ENCODE measurements around the gene SUN5.

The SUN5 gene

GRCh38 chr20:33013701-33014326, 9.6 kb upstream of the SUN5 start:
- no peak overlapping the region for H3K27ac ChIP-seq (ENCODE audit: insufficient read depth, low read depth, low read length, poor library complexity, severe bottlenecking)

GRCh38 chr20:33012327-33013189, 8.3 kb upstream of the SUN5 start:
- H3K4me3 ChIP-seq (ENCODE audit: insufficient read depth, low read depth, low read length): no peak overlapping the region
- no peaks in the 10 kb centered on the region for H3K27me3 ChIP-seq (ENCODE audit: control insufficient read depth, insufficient read depth, low read length, poor library complexity, severe bottlenecking)
- no peaks in the 10 kb centered on the region for H3K36me3 ChIP-seq (ENCODE audit: control insufficient read depth, insufficient read depth, low read length)
- peaks cover 8% of the 10 kb centered on the region for H3K4me1 ChIP-seq (ENCODE audit: control insufficient read depth, insufficient read depth, low read length)
- no peak overlapping the region for H3K27ac ChIP-seq (ENCODE audit: insufficient read depth, low read depth, low read length, poor library complexity, severe bottlenecking)
- WGBS, 2 experiments: 89 to 92% methylated on average over 15 of the region's 15 CpGs
- no peaks in the 10 kb centered on the region for H3K9me3 ChIP-seq (ENCODE audit: control insufficient read depth, low read length)

More at GRCh38 chr20:33013701-33014326, 9.6 kb upstream of the SUN5 start:
- Histone ChIP-seq H3K27me3 (ENCODE audit: control insufficient read depth, insufficient read depth, low read length, poor library complexity, severe bottlenecking) (no peaks in the 10 kb centered on the region), H3K36me3 (ENCODE audit: control insufficient read depth, insufficient read depth, low read length) (no peaks in the 10 kb centered on the region), H3K9me3 (ENCODE audit: control insufficient read depth, low read length) (no peaks in the 10 kb centered on the region), H3K4me3 (ENCODE audit: insufficient read depth, low read depth, low read length) (no peak overlapping the region), H3K4me1 (ENCODE audit: control insufficient read depth, insufficient read depth, low read length) (peaks cover 8% of the 10 kb centered on the region)
- 83 to 89% methylated on average over 11 to 12 of the region's 12 CpGs for WGBS, 2 experiments

- H3K4me3 ChIP-seq (ENCODE audit: insufficient read depth, low read depth, low read length): no peak overlapping the region
- H3K4me1 ChIP-seq (ENCODE audit: control insufficient read depth, insufficient read depth, low read length): peaks cover 8% of the 10 kb centered on the region
- H3K9me3 ChIP-seq (ENCODE audit: control insufficient read depth, low read length): no peaks in the 10 kb centered on the region
- no peaks in the 10 kb centered on the region for H3K36me3 ChIP-seq (ENCODE audit: control insufficient read depth, insufficient read depth, low read length)
- no peaks in the 10 kb centered on the region for H3K27me3 ChIP-seq (ENCODE audit: control insufficient read depth, insufficient read depth, low read length, poor library complexity, severe bottlenecking)
- 91 to 95% methylated on average over 8 of the region's 8 CpGs for WGBS, 2 experiments
- no peak overlapping the region for H3K27ac ChIP-seq (ENCODE audit: insufficient read depth, low read depth, low read length, poor library complexity, severe bottlenecking)
These were observed 6.6 kb upstream of the SUN5 start for GRCh38 chr20:33010674-33011449.

GRCh38 chr20:33010133-33010504, 5.9 kb upstream of the SUN5 start:
- H3K4me1 ChIP-seq (ENCODE audit: control insufficient read depth, insufficient read depth, low read length): peaks cover 8% of the 10 kb centered on the region
- H3K27me3 ChIP-seq (ENCODE audit: control insufficient read depth, insufficient read depth, low read length, poor library complexity, severe bottlenecking): no peaks in the 10 kb centered on the region
- H3K36me3 ChIP-seq (ENCODE audit: control insufficient read depth, insufficient read depth, low read length): no peaks in the 10 kb centered on the region
- H3K27ac ChIP-seq (ENCODE audit: insufficient read depth, low read depth, low read length, poor library complexity, severe bottlenecking): no peak overlapping the region
- H3K9me3 ChIP-seq (ENCODE audit: control insufficient read depth, low read length): no peaks in the 10 kb centered on the region
- H3K4me3 ChIP-seq (ENCODE audit: insufficient read depth, low read depth, low read length): no peak overlapping the region
- WGBS, 2 experiments: 90 to 94% methylated on average over 5 of the region's 5 CpGs

- H3K4me1 ChIP-seq (ENCODE audit: control insufficient read depth, insufficient read depth, low read length): peaks cover 8% of the 10 kb centered on the region
- no peaks in the 10 kb centered on the region for H3K9me3 ChIP-seq (ENCODE audit: control insufficient read depth, low read length)
- H3K4me3 ChIP-seq (ENCODE audit: insufficient read depth, low read depth, low read length): no peak overlapping the region
- no peak overlapping the region for H3K27ac ChIP-seq (ENCODE audit: insufficient read depth, low read depth, low read length, poor library complexity, severe bottlenecking)
- 82 to 83% methylated on average over 19 of the region's 19 CpGs for WGBS, 2 experiments
- H3K36me3 ChIP-seq (ENCODE audit: control insufficient read depth, insufficient read depth, low read length): no peaks in the 10 kb centered on the region
- H3K27me3 ChIP-seq (ENCODE audit: control insufficient read depth, insufficient read depth, low read length, poor library complexity, severe bottlenecking): no peaks in the 10 kb centered on the region
These were observed 5.2 kb upstream of the SUN5 start for GRCh38 chr20:33009214-33010132.

- Histone ChIP-seq H3K27me3 (ENCODE audit: control insufficient read depth, insufficient read depth, low read length, poor library complexity, severe bottlenecking) (no peaks in the 10 kb centered on the region), H3K4me3 (ENCODE audit: insufficient read depth, low read depth, low read length) (no peak overlapping the region)
These were observed 4.3 kb upstream of the SUN5 start for GRCh38 chr20:33008336-33009213.

GRCh38 chr20:33007376-33008335, 3.4 kb upstream of the SUN5 start, which contains the start of gene BPIFB2:
Gene BPIFB2 (plus strand): TSS chr20:33007704. CDS start chr20:33008575, 871 bp downstream.
- H3K36me3 ChIP-seq (ENCODE audit: control insufficient read depth, insufficient read depth, low read length): no peaks in the 10 kb centered on the region
- WGBS, 2 experiments: 91 to 94% methylated on average over 11 of the region's 11 CpGs
- no peak within 1 kb of the TSS for H3K4me3 ChIP-seq (ENCODE audit: insufficient read depth, low read depth, low read length)
- H3K9me3 ChIP-seq (ENCODE audit: control insufficient read depth, low read length): no peaks in the 10 kb centered on the region
- peaks cover 5% of the 10 kb centered on the region for H3K4me1 ChIP-seq (ENCODE audit: control insufficient read depth, insufficient read depth, low read length)
- no peak within 1 kb of the TSS for H3K27ac ChIP-seq (ENCODE audit: insufficient read depth, low read depth, low read length, poor library complexity, severe bottlenecking)
- H3K27me3 ChIP-seq (ENCODE audit: control insufficient read depth, insufficient read depth, low read length, poor library complexity, severe bottlenecking): no peaks in the 10 kb centered on the region

More at GRCh38 chr20:33008336-33009213, 4.3 kb upstream of the SUN5 start:
- Histone ChIP-seq H3K9me3 (ENCODE audit: control insufficient read depth, low read length) (no peaks in the 10 kb centered on the region), H3K4me1 (ENCODE audit: control insufficient read depth, insufficient read depth, low read length) (peaks cover 5% of the 10 kb centered on the region), H3K27ac (ENCODE audit: insufficient read depth, low read depth, low read length, poor library complexity, severe bottlenecking) (no peak overlapping the region), H3K36me3 (ENCODE audit: control insufficient read depth, insufficient read depth, low read length) (no peaks in the 10 kb centered on the region)
- 93% methylated on average over 23 of the region's 23 CpGs for WGBS, 2 experiments

- H3K4me1 ChIP-seq (ENCODE audit: control insufficient read depth, insufficient read depth, low read length): peaks cover 5% of the 10 kb centered on the region
- no peak overlapping the region for H3K4me3 ChIP-seq (ENCODE audit: insufficient read depth, low read depth, low read length)
- 90 to 93% methylated on average over 8 of the region's 8 CpGs for WGBS, 2 experiments
- no peaks in the 10 kb centered on the region for H3K27me3 ChIP-seq (ENCODE audit: control insufficient read depth, insufficient read depth, low read length, poor library complexity, severe bottlenecking)
- H3K36me3 ChIP-seq (ENCODE audit: control insufficient read depth, insufficient read depth, low read length): no peaks in the 10 kb centered on the region
- no peaks in the 10 kb centered on the region for H3K9me3 ChIP-seq (ENCODE audit: control insufficient read depth, low read length)
- H3K27ac ChIP-seq (ENCODE audit: insufficient read depth, low read depth, low read length, poor library complexity, severe bottlenecking): no peak overlapping the region
These were observed 2.6 kb upstream of the SUN5 start for GRCh38 chr20:33006776-33007375.

Data from ectodermal cell (in vitro differentiated cells).